OCI-LY3 (cell line): ENCODE data around the gene PARPBP.
"Not testable (repeated sequence)": the region's sequence is repeated elsewhere in the genome, so short reads cannot be mapped to it uniquely, and the experiment has no call there.

Source experiments
- H2AFZ ChIP-seq: fragments of 200-600, 300-600 bp; shearing (Covaris generic); 2 replicates; pipeline ENCODE4 v1.6.0; 2014; ENCODE audit warnings: antibody characterized with exemption, low read depth, low read length
- H3K27ac ChIP-seq: fragments of 200-600, 300-600 bp; sonication (generic); 2 replicates; pipeline ENCODE4 v1.5.1; 2014; ENCODE audit warnings: mild to moderate bottlenecking, low read length, moderate library complexity, mixed read lengths
- H3K27me3 ChIP-seq: fragments of 200-600, 300-600 bp; sonication (generic); 2 replicates; pipeline ENCODE4 v1.6.1; 2014; ENCODE audit warnings: low read depth, low read length, mixed read lengths
- H3K36me3 ChIP-seq: fragments of 200-600, 300-600 bp; sonication (generic); replicated peaks from 2 replicates; pipeline ENCODE3; 2014; ENCODE audit warnings: low read depth, low read length, mixed read lengths
- H3K4me1 ChIP-seq: fragments of 300-600, 200-600 bp; sonication (generic); 2 replicates; pipeline ENCODE4 v1.6.1; 2014; ENCODE audit warnings: low read length, mixed read lengths
- H3K4me2 ChIP-seq: fragments of 200-600, 300-600 bp; sonication (generic); 2 replicates; pipeline ENCODE4 v1.6.1; 2014; ENCODE audit warnings: low read length, mixed read lengths
- H3K4me3 ChIP-seq: fragments of 300-600, 200-600 bp; sonication (generic); 2 replicates; pipeline ENCODE4 v1.5.1; 2014; ENCODE audit warnings: antibody characterized with exemption, mild to moderate bottlenecking, low read length, moderate library complexity
- H3K79me2 ChIP-seq: fragments of 300-600, 200-600 bp; shearing (Covaris generic); 2 replicates; pipeline ENCODE4 v1.6.1; 2014; ENCODE audit warnings: mild to moderate bottlenecking, low read length, mixed read lengths
- H3K9ac ChIP-seq: fragments of 300-600, 200-600 bp; shearing (Covaris generic); 2 replicates; pipeline ENCODE4 v1.6.0; 2014; ENCODE audit warnings: mild to moderate bottlenecking, low read length, moderate library complexity
- H3K9me3 ChIP-seq: fragments of 200-600, 300-600 bp; shearing (Covaris generic); 2 replicates; pipeline ENCODE4 v1.6.1; 2014; ENCODE audit warnings: low read length, mixed read lengths; ENCODE audit not compliant: insufficient read depth
- H4K20me1 ChIP-seq: fragments of 200-600, 300-600 bp; sonication (generic); 2 replicates; pipeline ENCODE4 v1.6.1; 2016; ENCODE audit warnings: low read length, mixed read lengths; ENCODE audit not compliant: insufficient read depth
- EZH2phosphoT487 ChIP-seq: fragments of 200-600 bp; shearing (Covaris generic); IDR thresholded peaks from 2 replicates; pipeline ENCODE4 v1.6.1; 2018; ENCODE audit warnings: antibody characterized with exemption, mixed run types, low read depth
- TF ChIP-seq, protein P1 (sequence below): fragments of 200-600, 300-600 bp; sonication (generic); IDR thresholded peaks from 2 replicates; pipeline ENCODE4 v1.5.1; 2014; ENCODE audit warnings: antibody characterized with exemption, low read length, low read depth

Gene PARPBP

DNA sequence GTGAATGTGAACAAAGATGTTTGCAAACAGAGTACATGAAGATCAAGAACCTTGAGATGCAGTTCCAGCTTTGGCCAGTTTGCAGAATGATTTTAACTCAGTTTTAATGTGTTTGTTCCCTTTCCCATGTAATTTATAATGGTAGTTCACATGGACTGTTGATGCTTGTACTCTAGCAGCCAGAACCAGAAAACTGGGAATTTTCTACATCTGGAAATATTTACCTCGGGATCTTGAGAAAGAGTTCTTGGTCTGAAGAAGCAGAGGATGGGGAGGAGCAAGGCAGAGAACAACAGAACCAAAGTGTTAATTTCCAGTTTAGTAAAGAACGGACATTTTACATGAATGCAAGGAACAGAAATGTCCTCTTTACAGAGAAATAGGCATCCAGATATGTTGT lies 114.6 kb downstream of the PARPBP start:
- Histone ChIP-seq H3K9me3 (no peaks in the 10 kb centered on the region), H3K4me3 (no peak overlapping the region), H3K9ac (no peak overlapping the region), H3K4me2 (no peak overlapping the region), H3K4me1 (no peaks in the 10 kb centered on the region), H3K27me3 (no peaks in the 10 kb centered on the region), H2AFZ (no peak overlapping the region), H3K79me2 (no peaks in the 10 kb centered on the region), H4K20me1 (no peaks in the 10 kb centered on the region), H3K36me3 (no peaks in the 10 kb centered on the region), H3K27ac (no peak overlapping the region)
- TF ChIP-seq, protein P1, sequence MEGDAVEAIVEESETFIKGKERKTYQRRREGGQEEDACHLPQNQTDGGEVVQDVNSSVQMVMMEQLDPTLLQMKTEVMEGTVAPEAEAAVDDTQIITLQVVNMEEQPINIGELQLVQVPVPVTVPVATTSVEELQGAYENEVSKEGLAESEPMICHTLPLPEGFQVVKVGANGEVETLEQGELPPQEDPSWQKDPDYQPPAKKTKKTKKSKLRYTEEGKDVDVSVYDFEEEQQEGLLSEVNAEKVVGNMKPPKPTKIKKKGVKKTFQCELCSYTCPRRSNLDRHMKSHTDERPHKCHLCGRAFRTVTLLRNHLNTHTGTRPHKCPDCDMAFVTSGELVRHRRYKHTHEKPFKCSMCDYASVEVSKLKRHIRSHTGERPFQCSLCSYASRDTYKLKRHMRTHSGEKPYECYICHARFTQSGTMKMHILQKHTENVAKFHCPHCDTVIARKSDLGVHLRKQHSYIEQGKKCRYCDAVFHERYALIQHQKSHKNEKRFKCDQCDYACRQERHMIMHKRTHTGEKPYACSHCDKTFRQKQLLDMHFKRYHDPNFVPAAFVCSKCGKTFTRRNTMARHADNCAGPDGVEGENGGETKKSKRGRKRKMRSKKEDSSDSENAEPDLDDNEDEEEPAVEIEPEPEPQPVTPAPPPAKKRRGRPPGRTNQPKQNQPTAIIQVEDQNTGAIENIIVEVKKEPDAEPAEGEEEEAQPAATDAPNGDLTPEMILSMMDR, result no peak
- no peak for TF ChIP-seq EZH2phosphoT487

DNA sequence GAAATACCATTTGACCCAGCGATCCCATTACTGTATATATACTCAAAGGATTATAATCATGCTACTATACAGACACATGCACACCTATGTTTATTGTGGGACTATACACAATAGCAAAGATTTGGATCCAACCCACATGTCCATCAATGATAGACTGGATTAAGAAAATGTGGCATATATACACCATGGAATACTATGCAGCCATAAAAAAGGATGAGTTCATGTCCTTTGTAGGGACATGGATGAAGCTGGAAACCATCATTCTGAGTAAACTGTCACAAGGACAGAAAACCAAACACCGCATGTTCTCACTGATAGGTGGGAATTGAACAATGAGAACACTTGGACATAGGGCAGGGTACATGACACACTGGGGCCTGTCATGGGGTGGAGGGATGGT lies 120.9 kb downstream of the PARPBP start:
- not testable (repeated sequence) for H3K4me1 ChIP-seq, H3K9me3 ChIP-seq, H3K79me2 ChIP-seq, H3K4me2 ChIP-seq, H3K27ac ChIP-seq, H3K27me3 ChIP-seq, H3K4me3 ChIP-seq, H3K36me3 ChIP-seq, H3K9ac ChIP-seq, H4K20me1 ChIP-seq, H2AFZ ChIP-seq
